Activated naive CD8-positive, alpha-beta T cell treated with anti-CD3 and anti-CD28 coated beads for 36 hours (primary cell): Measurements from ENCODE around the gene TMEM263. TPM values are rescaled to one million over a fixed set of nuclear protein-coding genes. Genes with fewer than 3 reads are reported as not detected.

Experiments
- DNase-seq: peaks from one replicate; pipeline ENCODE4 v3.0.0; 2021
- H3K27ac Mint-ChIP-seq: one replicate; pipeline ENCODE4 v1.8.0; 2022; ENCODE audit warnings: mild to moderate bottlenecking, moderate library complexity, mixed read lengths
- H3K27me3 Mint-ChIP-seq: one replicate; pipeline ENCODE4 v1.8.0; 2022; ENCODE audit warnings: mild to moderate bottlenecking, mixed read lengths
- H3K36me3 Mint-ChIP-seq: one replicate; pipeline ENCODE4 v1.8.0; 2021; ENCODE audit warnings: mild to moderate bottlenecking, mixed read lengths
- H3K4me1 Mint-ChIP-seq: one replicate; pipeline ENCODE4 v1.8.0; 2021; ENCODE audit warnings: mixed read lengths
- H3K4me3 Mint-ChIP-seq: one replicate; pipeline ENCODE4 v1.8.0; 2022; ENCODE audit warnings: mild to moderate bottlenecking, moderate library complexity, mixed read lengths
- H3K9me3 Mint-ChIP-seq: one replicate; pipeline ENCODE4 v1.8.0; 2022; ENCODE audit warnings: mixed read lengths
- total RNA-seq, 2 experiments: library from RNA; stranded (reverse); gene quantifications; one replicate each; pipeline ENCODE4 v1.2.3, GENCODE V29; 2021

TMEM263 gene
- total RNA-seq, 2 experiments from 2014 or later, result 33.2 to 37.7 TPM

DNA sequence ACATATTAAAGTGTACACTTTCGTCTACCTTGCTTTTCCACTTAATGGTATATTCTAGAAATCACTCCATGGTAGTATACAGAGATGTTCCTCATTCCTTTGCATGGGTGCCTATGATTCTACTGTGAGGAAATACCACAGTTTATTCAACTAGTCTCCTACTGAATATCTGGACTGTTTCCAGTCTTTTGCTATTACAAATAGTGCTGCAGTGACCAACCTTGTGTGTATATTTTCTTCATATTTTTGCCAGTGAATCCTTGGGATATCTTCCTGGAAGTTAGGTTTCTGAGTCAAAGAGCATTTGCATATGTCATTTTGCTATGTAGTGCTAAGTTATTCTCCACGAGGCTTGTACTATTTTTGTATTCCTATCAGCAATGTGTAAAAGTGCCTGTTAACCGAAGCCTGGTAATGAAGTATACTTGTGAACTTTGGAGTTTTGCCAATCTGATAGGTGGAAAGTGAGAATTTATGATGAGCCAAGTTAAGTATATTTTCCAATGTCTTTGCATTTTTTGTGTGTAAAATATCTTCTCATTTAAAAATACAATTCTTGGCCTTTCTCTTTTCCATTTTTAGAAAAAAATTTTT, 31.3 kb upstream of the TMEM263 start:
- no peak overlapping the region for H3K27ac Mint-ChIP-seq
- no peak for DNase-seq
- H3K9me3 Mint-ChIP-seq, result peaks cover 7% of the 10 kb centered on the region
- no peak overlapping the region for H3K4me3 Mint-ChIP-seq
- no peaks in the 10 kb centered on the region for H3K36me3 Mint-ChIP-seq
- H3K27me3 Mint-ChIP-seq, result peaks cover 20% of the 10 kb centered on the region
- no peaks in the 10 kb centered on the region for H3K4me1 Mint-ChIP-seq

DNA sequence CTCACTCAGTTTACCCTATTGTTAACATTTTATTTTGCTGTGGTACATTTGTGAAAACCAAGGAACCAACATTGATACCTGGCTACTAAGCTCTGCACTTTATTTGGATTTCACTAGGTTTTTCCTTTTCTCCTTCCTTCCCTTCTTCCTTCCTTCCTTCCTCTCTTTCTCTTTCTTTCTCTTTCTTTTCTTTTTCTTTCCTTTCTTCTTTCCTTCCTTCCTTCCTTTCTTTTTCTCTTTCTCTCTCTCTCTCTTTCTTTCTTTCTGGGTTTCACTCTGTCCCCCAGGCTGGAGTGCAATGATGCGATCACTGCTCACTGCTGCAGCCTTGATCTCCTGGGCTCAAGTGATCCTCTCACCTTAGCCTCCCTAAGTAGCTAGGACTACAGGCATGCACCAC, 29.1 kb upstream of the TMEM263 start:
- no peaks in the 10 kb centered on the region for H3K36me3 Mint-ChIP-seq
- H3K27me3 Mint-ChIP-seq, result peaks cover 25% of the 10 kb centered on the region
- peaks cover 7% of the 10 kb centered on the region for H3K9me3 Mint-ChIP-seq
- H3K4me1 Mint-ChIP-seq, result no peaks in the 10 kb centered on the region
- no peak overlapping the region for H3K27ac Mint-ChIP-seq
- DNase-seq, result no peak
- no peak overlapping the region for H3K4me3 Mint-ChIP-seq

DNA sequence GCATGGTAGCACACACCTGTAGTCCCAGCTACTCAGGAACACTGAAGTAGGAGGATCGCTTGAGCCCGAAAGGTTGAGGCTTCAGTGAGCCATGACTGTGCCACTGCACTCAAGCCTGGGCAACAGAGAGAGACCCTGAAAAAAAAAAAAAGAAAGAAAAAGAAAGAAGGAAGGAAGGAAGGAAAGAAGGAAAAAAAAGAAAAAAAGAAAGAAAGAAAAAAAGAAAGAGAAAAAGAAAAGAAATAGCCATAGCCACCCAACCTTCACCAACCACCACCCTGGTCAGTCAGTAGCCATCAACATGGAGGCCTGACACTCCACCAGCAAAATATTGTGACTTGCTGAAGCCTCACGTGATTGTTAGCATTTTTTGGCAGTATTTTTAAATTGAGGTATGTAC, 21.4 kb upstream of the TMEM263 start:
- no peak overlapping the region for H3K4me3 Mint-ChIP-seq
- no peak for DNase-seq
- no peaks in the 10 kb centered on the region for H3K36me3 Mint-ChIP-seq
- peaks cover 2% of the 10 kb centered on the region for H3K4me1 Mint-ChIP-seq
- H3K27ac Mint-ChIP-seq, result no peak overlapping the region
- peaks cover 17% of the 10 kb centered on the region for H3K27me3 Mint-ChIP-seq
- H3K9me3 Mint-ChIP-seq, result no peaks in the 10 kb centered on the region

DNA sequence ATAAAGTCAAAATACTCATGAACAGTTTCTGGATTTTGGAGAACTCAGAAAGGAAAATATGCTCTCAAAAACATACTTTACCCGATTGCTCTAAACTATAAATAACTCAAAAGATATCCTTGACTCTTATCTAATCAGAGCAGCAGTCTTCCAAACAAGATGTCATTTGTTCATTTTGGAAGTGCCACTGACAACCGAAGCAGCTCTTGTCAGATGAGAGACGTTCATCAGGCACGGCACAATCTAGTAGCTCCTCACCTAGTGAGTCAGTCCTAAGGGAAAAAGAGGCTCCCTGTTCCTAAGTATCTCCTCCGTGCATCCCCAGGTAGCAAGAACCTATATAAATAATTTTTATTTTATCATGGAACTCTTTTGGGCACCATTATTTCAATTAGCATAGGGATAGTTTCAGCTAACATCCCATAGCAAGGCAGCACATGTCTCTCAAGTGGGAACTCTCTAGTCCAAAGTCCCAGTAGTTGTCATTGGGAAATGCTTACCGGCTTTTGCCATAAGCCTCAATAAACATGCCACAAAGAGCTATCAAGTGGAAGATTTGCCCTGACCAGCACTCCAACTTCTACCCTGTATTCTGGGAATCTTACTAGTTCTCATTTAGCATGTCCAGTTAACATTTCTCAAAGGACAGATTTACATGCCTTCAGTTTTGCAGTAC, 14.1 kb upstream of the TMEM263 start:
- Mint-ChIP-seq H3K36me3 (peaks cover 3% of the 10 kb centered on the region), H3K4me3 (no peak overlapping the region), H3K4me1 (no peaks in the 10 kb centered on the region)

DNA sequence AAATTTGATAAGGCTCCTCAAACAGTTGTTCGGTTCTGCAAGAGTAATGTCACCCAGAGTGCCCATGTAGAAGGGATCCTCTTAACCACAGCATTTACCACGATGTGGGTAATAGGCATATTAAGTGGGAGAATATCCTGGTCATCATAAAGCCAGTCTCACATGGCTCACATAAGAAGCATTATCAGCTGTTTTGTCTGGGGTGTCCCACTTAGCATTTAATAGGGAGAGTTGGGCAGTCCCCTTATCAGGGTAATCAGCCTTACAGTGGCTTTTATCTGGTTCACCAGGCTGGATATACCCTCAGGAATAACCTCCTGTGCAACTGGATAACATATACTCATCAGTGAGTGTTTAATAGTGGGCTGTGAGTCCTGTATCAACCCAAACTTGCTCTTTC, 12.9 kb upstream of the TMEM263 start:
- no peaks in the 10 kb centered on the region for H3K27me3 Mint-ChIP-seq
- no peak overlapping the region for H3K27ac Mint-ChIP-seq
- no peak for DNase-seq
- peaks cover 3% of the 10 kb centered on the region for H3K9me3 Mint-ChIP-seq
- peaks cover 3% of the 10 kb centered on the region for H3K36me3 Mint-ChIP-seq
- H3K4me3 Mint-ChIP-seq, result no peak overlapping the region
- no peaks in the 10 kb centered on the region for H3K4me1 Mint-ChIP-seq

More for the DNA sequence above, 14.1 kb upstream of the TMEM263 start:
- Mint-ChIP-seq H3K27me3 (peaks cover 3% of the 10 kb centered on the region), H3K27ac (no peak overlapping the region), H3K9me3 (peaks cover 3% of the 10 kb centered on the region)
- no peak for DNase-seq

DNA sequence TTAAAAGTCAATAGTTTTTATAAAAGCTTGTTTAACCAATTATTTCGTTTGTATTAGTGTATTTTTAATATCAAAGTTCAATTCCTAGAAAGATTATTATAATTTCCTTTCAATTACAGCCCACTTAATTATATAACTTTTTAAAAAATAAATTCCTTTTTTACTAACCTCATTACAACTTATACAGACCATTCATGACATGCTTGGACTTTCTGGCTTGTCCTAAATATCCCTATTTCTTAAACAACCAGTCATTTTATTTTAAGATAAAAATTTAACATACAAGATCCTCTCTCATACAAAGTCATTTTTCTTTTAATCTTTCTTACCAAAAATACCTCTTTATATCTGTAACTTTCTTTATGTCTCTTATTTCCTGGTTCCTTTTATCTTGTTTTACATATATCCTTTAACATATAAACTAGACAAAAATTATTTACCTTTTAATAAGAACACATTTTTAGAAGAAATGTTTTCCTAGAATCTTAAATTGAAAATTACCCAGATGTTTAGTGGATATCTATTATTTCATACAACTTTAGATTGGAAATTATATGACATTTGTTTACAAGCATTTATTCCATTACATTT, 10.4 kb upstream of the TMEM263 start:
- DNase-seq, result no peak
- H3K4me1 Mint-ChIP-seq, result no peaks in the 10 kb centered on the region
- peaks cover 10% of the 10 kb centered on the region for H3K9me3 Mint-ChIP-seq
- H3K27me3 Mint-ChIP-seq, result no peaks in the 10 kb centered on the region
- no peak overlapping the region for H3K4me3 Mint-ChIP-seq
- peaks cover 5% of the 10 kb centered on the region for H3K36me3 Mint-ChIP-seq
- H3K27ac Mint-ChIP-seq, result no peak overlapping the region

DNA sequence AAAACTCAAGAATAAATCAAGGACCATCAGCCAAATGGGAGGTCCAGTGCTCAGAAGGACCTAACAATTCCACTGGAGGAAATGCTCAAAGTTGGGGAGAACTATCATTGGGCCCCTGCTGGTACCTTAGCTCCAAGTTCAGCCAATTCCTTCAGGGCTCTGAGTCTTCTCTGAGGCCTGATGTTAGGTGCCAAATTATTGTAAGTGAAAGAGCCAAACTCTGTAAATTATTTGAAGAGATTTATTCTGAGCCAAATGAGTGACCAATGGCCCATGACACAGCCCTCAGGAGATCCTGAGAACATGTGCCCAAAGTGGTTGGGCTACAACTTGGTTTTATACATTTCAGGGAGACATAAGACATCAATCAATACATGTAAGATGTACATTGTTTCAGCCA, 8.2 kb upstream of the TMEM263 start:
- H3K36me3 Mint-ChIP-seq, result peaks cover 5% of the 10 kb centered on the region
- peaks cover 10% of the 10 kb centered on the region for H3K9me3 Mint-ChIP-seq
- H3K27me3 Mint-ChIP-seq, result no peaks in the 10 kb centered on the region
- no peaks in the 10 kb centered on the region for H3K4me1 Mint-ChIP-seq
- DNase-seq, result no peak
- no peak overlapping the region for H3K4me3 Mint-ChIP-seq
- H3K27ac Mint-ChIP-seq, result no peak overlapping the region

DNA sequence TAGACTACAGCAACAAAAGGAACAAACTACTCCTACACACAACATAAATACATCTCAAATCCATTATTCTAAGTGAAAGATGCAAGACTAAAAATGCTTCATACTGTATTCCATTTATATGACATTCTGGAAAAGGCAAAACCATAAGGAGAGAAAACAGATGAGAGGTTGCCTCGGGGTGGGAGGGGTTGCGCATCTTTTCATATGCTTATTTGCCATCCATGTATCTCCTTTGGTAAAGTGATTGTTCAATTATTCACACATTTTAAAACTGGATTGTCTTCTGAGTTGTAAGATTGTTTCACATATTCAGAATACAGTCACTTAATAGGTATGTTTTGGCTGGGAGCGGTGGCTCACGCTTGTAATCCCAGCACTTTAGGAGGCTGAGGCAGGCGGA, 5.1 kb upstream of the TMEM263 start:
- Mint-ChIP-seq H3K4me1 (peaks cover 5% of the 10 kb centered on the region), H3K9me3 (peaks cover 8% of the 10 kb centered on the region), H3K27ac (no peak overlapping the region), H3K4me3 (no peak overlapping the region), H3K27me3 (no peaks in the 10 kb centered on the region), H3K36me3 (peaks cover 8% of the 10 kb centered on the region)
- DNase-seq, result no peak

DNA sequence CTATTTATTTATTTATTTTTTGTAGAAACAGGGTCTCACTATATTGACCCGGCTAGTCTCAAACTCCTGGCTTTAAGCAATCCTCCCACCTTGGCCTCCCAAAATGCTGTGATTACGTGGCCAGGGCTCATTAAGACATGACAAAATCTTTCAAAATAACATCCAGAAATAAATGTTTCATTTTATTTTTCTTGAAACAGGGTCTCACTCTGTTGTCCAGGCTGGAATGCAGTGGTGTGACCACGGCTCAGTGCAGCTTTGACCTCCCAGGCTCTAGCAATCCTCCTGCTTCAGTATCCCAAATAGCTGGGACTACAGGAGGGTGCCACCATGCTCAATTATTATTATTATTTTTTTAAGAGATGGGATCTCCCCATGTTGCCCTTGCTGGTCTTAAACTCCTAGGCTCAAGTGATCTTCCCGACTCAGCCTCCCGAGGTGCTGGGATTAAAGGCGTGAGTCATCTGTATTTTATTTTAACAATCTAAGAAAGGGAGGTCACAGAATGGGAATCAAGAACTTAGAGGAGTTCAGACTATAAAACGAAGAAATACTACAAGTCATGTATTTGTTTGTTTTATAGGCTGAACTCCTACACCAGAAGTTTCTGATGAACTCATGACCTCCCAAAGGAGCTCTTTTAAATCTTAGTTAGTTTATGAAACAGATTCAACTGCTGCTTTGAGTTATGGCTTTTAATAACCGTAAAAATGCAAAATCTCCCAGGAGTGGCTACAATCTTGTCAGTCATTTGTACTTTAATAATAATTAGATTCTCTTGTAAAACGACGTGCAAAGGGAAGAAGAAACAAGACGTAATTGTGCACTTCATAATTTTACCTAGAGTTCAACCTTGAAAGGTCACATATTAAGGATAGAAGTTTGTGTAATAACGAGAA, 2.1 kb upstream of the TMEM263 start:
- H3K27ac Mint-ChIP-seq, result no peak overlapping the region
- no peak for DNase-seq
- peaks cover 12% of the 10 kb centered on the region for H3K36me3 Mint-ChIP-seq
- H3K4me1 Mint-ChIP-seq, result peaks cover 15% of the 10 kb centered on the region
- H3K4me3 Mint-ChIP-seq, result peak overlapping the region; percentile 46
- peaks cover 8% of the 10 kb centered on the region for H3K9me3 Mint-ChIP-seq
- H3K27me3 Mint-ChIP-seq, result no peaks in the 10 kb centered on the region

DNA sequence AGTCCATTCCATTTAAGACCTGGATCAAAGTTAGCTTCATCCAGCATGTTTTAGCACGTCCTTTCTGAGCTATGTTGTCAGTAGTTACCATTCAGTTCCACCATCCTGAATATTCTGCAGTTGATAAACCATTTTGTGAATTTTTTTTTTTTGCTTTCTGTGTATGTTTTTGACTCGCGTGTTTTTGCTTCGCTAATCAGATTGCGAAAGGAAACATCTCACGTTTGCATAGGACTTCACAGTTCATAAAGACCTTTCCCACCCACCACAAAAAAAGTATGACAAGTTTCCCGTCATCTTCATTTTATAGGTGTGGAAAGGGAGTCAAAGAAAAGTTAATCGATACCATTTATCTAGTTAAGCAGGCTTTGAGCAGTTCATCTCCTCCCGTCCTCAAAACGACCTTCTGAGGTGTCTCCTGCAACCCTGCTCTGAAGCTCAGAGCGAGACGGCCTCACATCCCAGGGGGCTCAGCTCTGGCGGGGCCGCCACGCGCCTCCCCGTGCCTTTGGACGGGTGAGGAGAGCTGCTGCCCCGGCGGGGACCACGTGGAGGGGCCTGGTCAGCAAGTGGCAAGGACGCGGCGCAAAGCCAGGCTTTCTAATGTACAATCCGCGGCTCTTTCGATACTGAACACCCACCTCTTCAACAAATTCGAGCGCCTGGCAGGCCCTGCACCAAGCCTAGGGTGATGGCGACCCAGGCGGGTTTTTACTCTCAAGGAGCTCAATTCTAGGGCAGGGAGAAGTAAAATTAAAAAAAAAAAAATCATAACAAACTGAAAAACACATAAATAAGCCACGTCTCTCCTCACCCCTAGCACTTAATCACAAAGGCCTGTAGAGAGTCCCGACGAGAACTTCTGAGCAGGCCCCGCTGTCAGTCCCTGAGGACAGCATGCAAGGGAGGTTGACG, 988 bp upstream of the TMEM263 start:
- DNase-seq, result peak; percentile 17
- Mint-ChIP-seq H3K27ac (peak overlapping the region; percentile 87), H3K4me1 (peaks cover 17% of the 10 kb centered on the region), H3K9me3 (peaks cover 3% of the 10 kb centered on the region), H3K36me3 (peaks cover 10% of the 10 kb centered on the region), H3K4me3 (peak overlapping the region; percentile 83), H3K27me3 (no peaks in the 10 kb centered on the region)

DNA sequence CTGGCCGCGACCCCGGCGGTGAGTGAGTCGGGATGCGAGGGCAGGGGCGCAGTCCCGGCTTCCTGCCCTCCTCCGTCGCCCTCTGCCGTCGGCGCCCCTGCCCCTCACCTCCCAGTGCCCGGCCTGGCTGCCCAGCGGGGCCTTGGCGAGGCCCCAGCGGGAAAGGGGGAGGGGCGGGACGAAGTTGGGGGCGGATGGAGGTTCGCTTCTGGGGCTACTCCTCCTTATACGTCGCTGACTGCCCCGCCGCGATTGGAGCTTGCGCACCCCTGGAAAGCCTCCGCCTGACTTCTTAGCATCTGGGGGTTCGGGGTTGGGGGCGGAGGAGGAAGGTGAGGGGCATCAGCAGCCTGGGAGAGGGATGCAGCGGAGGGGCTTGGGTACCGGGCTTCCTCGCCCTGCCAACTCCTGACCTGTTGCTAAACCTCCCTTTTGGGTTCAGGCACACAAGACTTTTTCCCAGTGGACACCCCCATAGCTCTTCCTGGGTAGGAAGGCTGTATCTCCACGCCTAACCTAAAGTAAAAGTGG, 406 bp downstream of the TMEM263 start:
- no peaks in the 10 kb centered on the region for H3K9me3 Mint-ChIP-seq
- no peaks in the 10 kb centered on the region for H3K27me3 Mint-ChIP-seq
- peak overlapping the region; percentile 100 for H3K4me3 Mint-ChIP-seq
- peak; percentile 71 for DNase-seq
- peaks cover 10% of the 10 kb centered on the region for H3K36me3 Mint-ChIP-seq
- H3K4me1 Mint-ChIP-seq, result peaks cover 19% of the 10 kb centered on the region
- H3K27ac Mint-ChIP-seq, result peak overlapping the region; percentile 97

DNA sequence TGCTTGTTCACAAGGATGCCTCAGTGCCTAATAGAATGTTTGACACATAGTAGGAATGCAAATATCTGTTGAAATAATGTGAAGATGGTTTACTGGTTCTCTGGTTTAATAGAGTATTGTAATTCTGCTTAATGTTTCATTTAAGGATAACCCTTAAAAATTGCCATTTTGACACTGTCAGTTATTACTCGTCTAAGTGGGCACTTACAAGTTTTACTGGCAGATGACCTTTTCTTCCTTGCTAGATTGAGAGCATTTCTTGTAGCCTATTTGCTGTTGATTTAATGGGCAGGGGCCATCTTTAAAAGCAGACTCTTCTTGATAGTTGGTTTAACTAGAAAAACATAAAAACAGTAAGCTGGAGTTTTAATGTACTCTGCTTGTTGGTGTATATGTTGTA, 1.9 kb downstream of the TMEM263 start:
- no peaks in the 10 kb centered on the region for H3K9me3 Mint-ChIP-seq
- H3K4me3 Mint-ChIP-seq, result peak overlapping the region; percentile 100
- peak overlapping the region; percentile 97 for H3K27ac Mint-ChIP-seq
- DNase-seq, result no peak
- H3K4me1 Mint-ChIP-seq, result peaks cover 20% of the 10 kb centered on the region
- no peaks in the 10 kb centered on the region for H3K27me3 Mint-ChIP-seq
- H3K36me3 Mint-ChIP-seq, result peaks cover 10% of the 10 kb centered on the region

DNA sequence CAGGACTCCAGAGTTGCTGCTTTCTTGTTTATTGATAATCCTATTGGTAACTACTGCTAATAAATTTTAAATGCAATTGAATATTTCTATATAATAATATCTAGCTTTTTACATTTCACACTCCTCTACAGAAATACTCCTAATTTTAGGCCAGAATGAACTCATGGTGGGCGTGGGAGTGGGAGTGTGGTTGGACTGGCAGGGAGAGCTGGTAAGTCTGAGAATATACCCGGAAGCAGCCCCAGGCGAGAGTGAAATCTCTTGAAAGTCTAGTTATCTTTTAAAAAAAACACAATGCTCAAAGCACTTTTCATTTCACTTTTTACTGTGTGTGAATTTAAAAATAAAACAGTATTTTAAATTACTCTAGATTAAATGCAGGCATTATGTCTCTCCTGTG, 4.7 kb downstream of the TMEM263 start:
- Mint-ChIP-seq H3K36me3 (peaks cover 9% of the 10 kb centered on the region), H3K4me1 (peaks cover 24% of the 10 kb centered on the region), H3K27ac (no peak overlapping the region), H3K27me3 (no peaks in the 10 kb centered on the region), H3K4me3 (no peak overlapping the region), H3K9me3 (no peaks in the 10 kb centered on the region)
- DNase-seq, result no peak

DNA sequence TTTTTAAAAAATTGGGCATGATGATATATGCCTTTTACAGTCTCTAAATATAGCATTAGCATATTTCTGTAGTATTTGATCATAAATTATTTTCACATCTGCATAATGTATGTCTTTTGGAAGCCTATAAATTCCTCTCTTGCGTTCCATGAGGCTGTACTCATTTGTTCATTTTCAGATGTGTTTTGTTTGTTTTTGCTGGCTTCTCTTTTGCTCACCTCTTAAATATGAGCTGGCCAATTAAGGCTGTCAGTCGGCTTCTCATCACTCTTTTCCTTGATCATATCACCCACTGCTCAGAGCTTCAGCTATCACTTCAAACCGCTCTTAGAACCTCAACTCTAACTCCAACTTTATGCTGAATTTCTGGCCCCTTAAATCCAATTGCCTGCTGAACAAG, 6.6 kb downstream of the TMEM263 start:
- no peak overlapping the region for H3K4me3 Mint-ChIP-seq
- no peaks in the 10 kb centered on the region for H3K9me3 Mint-ChIP-seq
- H3K27ac Mint-ChIP-seq, result no peak overlapping the region
- H3K27me3 Mint-ChIP-seq, result no peaks in the 10 kb centered on the region
- peaks cover 26% of the 10 kb centered on the region for H3K4me1 Mint-ChIP-seq
- DNase-seq, result no peak
- peaks cover 13% of the 10 kb centered on the region for H3K36me3 Mint-ChIP-seq
